Kidney epithelial cell (primary cell): Measurements from ENCODE around the gene ZNF236. TPM values are rescaled to one million over a fixed set of nuclear protein-coding genes. Genes with fewer than 3 reads are reported as not detected.
"Not testable (repeated sequence)": the region's sequence is repeated elsewhere in the genome, so short reads cannot be mapped to it uniquely, and the experiment has no call there.

Experiments
- DNase-seq: peaks from one replicate; pipeline ENCODE4 v3.0.0-alpha.2; 2010; ENCODE audit warnings: low read depth
- H3K27me3 ChIP-seq: 2 replicates; pipeline ENCODE4 v1.6.0; 2011; ENCODE audit warnings: low read length; ENCODE audit not compliant: control insufficient read depth, insufficient read depth
- H3K36me3 ChIP-seq: 2 replicates; pipeline ENCODE4 v1.5.1; 2011; ENCODE audit warnings: low read length; ENCODE audit not compliant: control insufficient read depth, insufficient read depth
- H3K4me3 ChIP-seq: 2 replicates; pipeline ENCODE4 v1.5.1; 2011; ENCODE audit warnings: low read depth, mild to moderate bottlenecking, control low read depth, low read length
- CTCF ChIP-seq: IDR thresholded peaks from 2 replicates; pipeline ENCODE4 v1.5.1; 2011; ENCODE audit warnings: mild to moderate bottlenecking, moderate library complexity, low read length, control low read depth, inconsistent platforms; ENCODE audit not compliant: insufficient read depth, poor library complexity, severe bottlenecking
- total RNA-seq: library from RNA; depleted of rRNA; stranded (reverse); fragments of >200 nt; gene quantifications from 2 replicates; pipeline ENCODE4 v1.2.3, GENCODE V29; 2015

The ZNF236 gene
- total RNA-seq, 1 donor from 2014 or later, result 7.8 TPM

- Histone ChIP-seq H3K27me3 (no peaks in the 10 kb centered on the region), H3K4me3 (no peak overlapping the region), H3K36me3 (peaks cover 2% of the 10 kb centered on the region)
- no peak for TF ChIP-seq CTCF
- no peak for DNase-seq
These were observed 193.7 kb downstream of the ZNF236 start for GRCh38 chr18:77015771-77016710.

GRCh38 chr18:77016936-77017335, 194.6 kb downstream of the ZNF236 start:
- peaks cover 2% of the 10 kb centered on the region for H3K36me3 ChIP-seq
- no peak overlapping the region for H3K4me3 ChIP-seq
- DNase-seq, result no peak
- TF ChIP-seq CTCF, result no peak
- no peaks in the 10 kb centered on the region for H3K27me3 ChIP-seq

GRCh38 chr18:77017355-77017754, 195.0 kb downstream of the ZNF236 start:
- H3K27me3 ChIP-seq, result no peaks in the 10 kb centered on the region
- H3K36me3 ChIP-seq, result peaks cover 2% of the 10 kb centered on the region

GRCh38 chr18:77018650-77019049, 196.3 kb downstream of the ZNF236 start:
- not testable (repeated sequence) for H3K36me3 ChIP-seq, H3K4me3 ChIP-seq, DNase-seq, H3K27me3 ChIP-seq

More at GRCh38 chr18:77017355-77017754, 195.0 kb downstream of the ZNF236 start:
- TF ChIP-seq CTCF, result no peak
- no peak for DNase-seq
- no peak overlapping the region for H3K4me3 ChIP-seq

GRCh38 chr18:77019641-77020040, 197.3 kb downstream of the ZNF236 start:
- Histone ChIP-seq H3K27me3 (no peaks in the 10 kb centered on the region), H3K36me3 (peaks cover 2% of the 10 kb centered on the region), H3K4me3 (no peak overlapping the region)
- no peak for TF ChIP-seq CTCF
- DNase-seq, result no peak
